ENCODE measurements around the gene ARHGEF40.

Gene ARHGEF40

GRCh38 chr14:21083565-21084325, 13.6 kb downstream of the ARHGEF40 start:
- H3K27ac ChIP-seq (ENCODE audit: low read length), result no peak overlapping the region
- H3K36me3 ChIP-seq (replicated peaks; ENCODE audit: low read depth, low read length), result peaks cover 32% of the 10 kb centered on the region
- H3K4me1 ChIP-seq (ENCODE audit: low read length), result no peaks in the 10 kb centered on the region
- H3K79me2 ChIP-seq (ENCODE audit: low read length), result no peaks in the 10 kb centered on the region
- no peak for TF ChIP-seq CTCF (IDR thresholded peaks at IDR 0.05; ENCODE audit: low read depth, low read length)
- TF ChIP-seq EZH2phosphoT487 (IDR thresholded peaks at IDR 0.05; ENCODE audit: low read depth), result no peak
- H3K9me3 ChIP-seq (ENCODE audit: insufficient read depth, low read length), result no peaks in the 10 kb centered on the region
- no peaks in the 10 kb centered on the region for H3K27me3 ChIP-seq (ENCODE audit: low read depth, low read length)
- no peak overlapping the region for H3K4me3 ChIP-seq (ENCODE audit: low read length)
- H4K20me1 ChIP-seq (ENCODE audit: insufficient read depth, low read length), result no peaks in the 10 kb centered on the region
- H3K9ac ChIP-seq (ENCODE audit: low read length), result no peak overlapping the region
- H2AFZ ChIP-seq (ENCODE audit: low read depth, low read length), result no peak overlapping the region
- H3K4me2 ChIP-seq (ENCODE audit: low read length), result no peak overlapping the region

- TF ChIP-seq CTCF (IDR thresholded peaks at IDR 0.05; ENCODE audit: low read depth, low read length) (no peak), EZH2phosphoT487 (IDR thresholded peaks at IDR 0.05; ENCODE audit: low read depth) (no peak)
- Histone ChIP-seq H3K36me3 (replicated peaks; ENCODE audit: low read depth, low read length) (peaks cover 32% of the 10 kb centered on the region), H3K4me2 (ENCODE audit: low read length) (no peak overlapping the region)
These were observed 14.3 kb downstream of the ARHGEF40 start for GRCh38 chr14:21084396-21084795.

GRCh38 chr14:21084998-21085853, 15.1 kb downstream of the ARHGEF40 start:
- Histone ChIP-seq H3K79me2 (ENCODE audit: low read length) (no peaks in the 10 kb centered on the region), H3K4me3 (ENCODE audit: low read length) (no peak overlapping the region), H3K4me1 (ENCODE audit: low read length) (no peaks in the 10 kb centered on the region), H3K27ac (ENCODE audit: low read length) (no peak overlapping the region), H3K4me2 (ENCODE audit: low read length) (no peak overlapping the region), H2AFZ (ENCODE audit: low read depth, low read length) (no peak overlapping the region), H4K20me1 (ENCODE audit: insufficient read depth, low read length) (no peaks in the 10 kb centered on the region), H3K9ac (ENCODE audit: low read length) (no peak overlapping the region), H3K9me3 (ENCODE audit: insufficient read depth, low read length) (no peaks in the 10 kb centered on the region), H3K36me3 (replicated peaks; ENCODE audit: low read depth, low read length) (peaks cover 28% of the 10 kb centered on the region), H3K27me3 (ENCODE audit: low read depth, low read length) (no peaks in the 10 kb centered on the region)
- no peak for TF ChIP-seq CTCF (IDR thresholded peaks at IDR 0.05; ENCODE audit: low read depth, low read length)

More at GRCh38 chr14:21084396-21084795, 14.3 kb downstream of the ARHGEF40 start:
- Histone ChIP-seq H3K4me3 (ENCODE audit: low read length) (no peak overlapping the region), H3K27me3 (ENCODE audit: low read depth, low read length) (no peaks in the 10 kb centered on the region), H3K9me3 (ENCODE audit: insufficient read depth, low read length) (no peaks in the 10 kb centered on the region), H3K9ac (ENCODE audit: low read length) (no peak overlapping the region), H3K27ac (ENCODE audit: low read length) (no peak overlapping the region), H4K20me1 (ENCODE audit: insufficient read depth, low read length) (no peaks in the 10 kb centered on the region), H2AFZ (ENCODE audit: low read depth, low read length) (no peak overlapping the region), H3K4me1 (ENCODE audit: low read length) (no peaks in the 10 kb centered on the region), H3K79me2 (ENCODE audit: low read length) (no peaks in the 10 kb centered on the region)

GRCh38 chr14:21086908-21087293, 16.8 kb downstream of the ARHGEF40 start:
- H2AFZ ChIP-seq (ENCODE audit: low read depth, low read length), result no peak overlapping the region
- peaks cover 29% of the 10 kb centered on the region for H3K36me3 ChIP-seq (replicated peaks; ENCODE audit: low read depth, low read length)
- no peak overlapping the region for H3K4me2 ChIP-seq (ENCODE audit: low read length)
- H4K20me1 ChIP-seq (ENCODE audit: insufficient read depth, low read length), result no peaks in the 10 kb centered on the region
- no peak overlapping the region for H3K27ac ChIP-seq (ENCODE audit: low read length)
- H3K4me1 ChIP-seq (ENCODE audit: low read length), result no peaks in the 10 kb centered on the region
- no peak for TF ChIP-seq EZH2phosphoT487 (IDR thresholded peaks at IDR 0.05; ENCODE audit: low read depth)
- TF ChIP-seq CTCF (IDR thresholded peaks at IDR 0.05; ENCODE audit: low read depth, low read length), result no peak
- no peaks in the 10 kb centered on the region for H3K79me2 ChIP-seq (ENCODE audit: low read length)
- no peak overlapping the region for H3K4me3 ChIP-seq (ENCODE audit: low read length)
- no peak overlapping the region for H3K9ac ChIP-seq (ENCODE audit: low read length)
- no peaks in the 10 kb centered on the region for H3K27me3 ChIP-seq (ENCODE audit: low read depth, low read length)
- no peaks in the 10 kb centered on the region for H3K9me3 ChIP-seq (ENCODE audit: insufficient read depth, low read length)
